Endodermal cell (in vitro differentiated cells): ENCODE results near the gene ABLIM2. TPM values are rescaled to one million over a fixed set of nuclear protein-coding genes. Genes with fewer than 3 reads are reported as not detected.
A peak's percentile ranks its signal among the peaks of the same experiment; 100 is the strongest.

ENCODE experiments used
- DNase-seq: peaks from one replicate; pipeline ENCODE4 v3.0.0-alpha.2; 2017
- H3K27ac ChIP-seq: 2 replicates; pipeline ENCODE4 v1.5.1; 2013; ENCODE audit warnings: mild to moderate bottlenecking, low read depth, low read length, moderate library complexity
- H3K27me3 ChIP-seq: 2 replicates; pipeline ENCODE4 v1.6.1; 2013; ENCODE audit warnings: mild to moderate bottlenecking, low read length, moderate library complexity; ENCODE audit not compliant: insufficient read depth, control insufficient read depth, poor library complexity, severe bottlenecking
- H3K36me3 ChIP-seq: 2 replicates; pipeline ENCODE4 v1.7.0; 2013; ENCODE audit warnings: mild to moderate bottlenecking, low read length, moderate library complexity; ENCODE audit not compliant: control insufficient read depth, insufficient read depth
- H3K4me1 ChIP-seq: one replicate; pipeline ENCODE4 v1.7.0; 2013; ENCODE audit warnings: low read length; ENCODE audit not compliant: control insufficient read depth, insufficient read depth
- H3K4me3 ChIP-seq: 2 replicates; pipeline ENCODE4 v1.5.1; 2013; ENCODE audit warnings: mild to moderate bottlenecking, low read length, moderate library complexity
- H3K9ac ChIP-seq: 2 replicates; pipeline ENCODE4 v1.6.1; 2013; ENCODE audit warnings: mild to moderate bottlenecking, low read length, moderate library complexity; ENCODE audit not compliant: poor library complexity, severe bottlenecking; ENCODE audit errors: extremely low read depth
- H3K9me3 ChIP-seq: 2 replicates; pipeline ENCODE4 v1.6.1; 2013; ENCODE audit warnings: mild to moderate bottlenecking, low read length, moderate library complexity; ENCODE audit not compliant: control insufficient read depth
- H3K27ac Mint-ChIP-seq: 2 replicates; pipeline ENCODE4 v1.8.0; 2020; ENCODE audit warnings: mixed read lengths
- H3K27me3 Mint-ChIP-seq: 2 replicates; pipeline ENCODE4 v1.8.0; 2021; ENCODE audit warnings: mild to moderate bottlenecking, mixed read lengths; ENCODE audit not compliant: insufficient read depth
- H3K36me3 Mint-ChIP-seq: 2 replicates; pipeline ENCODE4 v1.8.0; 2020; ENCODE audit warnings: low read depth, mixed read lengths
- H3K4me1 Mint-ChIP-seq: 2 replicates; pipeline ENCODE4 v1.8.0; 2020; ENCODE audit warnings: mixed read lengths
- H3K4me3 Mint-ChIP-seq: 2 replicates; pipeline ENCODE4 v1.8.0; 2020; ENCODE audit warnings: mild to moderate bottlenecking, moderate library complexity, mixed read lengths
- H3K9me3 Mint-ChIP-seq: 2 replicates; pipeline ENCODE4 v1.8.0; 2020; ENCODE audit warnings: mild to moderate bottlenecking, mixed read lengths
- WGBS, 2 experiments: methylation state at CpG; one replicate each; pipeline versions ENCODE4 v1.1.5 to v1.1.7; 2013; ENCODE audit warnings: missing lambda C conversion rate in 2 of 2, mixed read lengths in 1 of 2; ENCODE audit not compliant: insufficient coverage in 1 of 2, insufficient read length in 1 of 2; 5-methylcytosine and 5-hydroxymethylcytosine counted together
- total RNA-seq, 2 donors: library from RNA; stranded (reverse); fragmentation: NEBNext Ultra II Directional in 1 of 2; extraction: Animal tissue kit (Norgen Biotek cat#: 25700) in 1 of 2; gene quantifications; 2 replicates in 1 of 2; 3 replicates in 1 of 2; pipeline ENCODE4 v1.2.1, GENCODE V29; 2021
- TF ChIP-seq, protein P1 (sequence below): fragments of 200-600 bp; sonication (generic); conservative IDR thresholded peaks from 2 replicates; pipeline ENCODE4 v1.5.0; 2021; ENCODE audit warnings: antibody characterized with exemption, mild to moderate bottlenecking

Gene ABLIM2
- total RNA-seq, 2 donors from 2014 or later, result 0.35 to 1.6 TPM

- Histone ChIP-seq H3K27ac (no peak overlapping the region), H3K4me3 (no peak overlapping the region), H3K9me3 (no peaks in the 10 kb centered on the region), H3K27me3 (no peaks in the 10 kb centered on the region), H3K9ac (no peak overlapping the region), H3K4me1 (no peaks in the 10 kb centered on the region), H3K36me3 (no peaks in the 10 kb centered on the region)
- Mint-ChIP-seq H3K4me1 (no peaks in the 10 kb centered on the region), H3K27me3 (no peaks in the 10 kb centered on the region), H3K36me3 (no peaks in the 10 kb centered on the region), H3K27ac (no peak overlapping the region), H3K4me3 (no peak overlapping the region), H3K9me3 (no peaks in the 10 kb centered on the region)
- 70 to 73% methylated on average over 2 to 23 of the region's 23 CpGs for WGBS, 2 experiments
- TF ChIP-seq, protein P1, sequence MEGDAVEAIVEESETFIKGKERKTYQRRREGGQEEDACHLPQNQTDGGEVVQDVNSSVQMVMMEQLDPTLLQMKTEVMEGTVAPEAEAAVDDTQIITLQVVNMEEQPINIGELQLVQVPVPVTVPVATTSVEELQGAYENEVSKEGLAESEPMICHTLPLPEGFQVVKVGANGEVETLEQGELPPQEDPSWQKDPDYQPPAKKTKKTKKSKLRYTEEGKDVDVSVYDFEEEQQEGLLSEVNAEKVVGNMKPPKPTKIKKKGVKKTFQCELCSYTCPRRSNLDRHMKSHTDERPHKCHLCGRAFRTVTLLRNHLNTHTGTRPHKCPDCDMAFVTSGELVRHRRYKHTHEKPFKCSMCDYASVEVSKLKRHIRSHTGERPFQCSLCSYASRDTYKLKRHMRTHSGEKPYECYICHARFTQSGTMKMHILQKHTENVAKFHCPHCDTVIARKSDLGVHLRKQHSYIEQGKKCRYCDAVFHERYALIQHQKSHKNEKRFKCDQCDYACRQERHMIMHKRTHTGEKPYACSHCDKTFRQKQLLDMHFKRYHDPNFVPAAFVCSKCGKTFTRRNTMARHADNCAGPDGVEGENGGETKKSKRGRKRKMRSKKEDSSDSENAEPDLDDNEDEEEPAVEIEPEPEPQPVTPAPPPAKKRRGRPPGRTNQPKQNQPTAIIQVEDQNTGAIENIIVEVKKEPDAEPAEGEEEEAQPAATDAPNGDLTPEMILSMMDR, result no peak
- peak; percentile 59 for DNase-seq
These were observed 86.8 kb downstream of the ABLIM2 start for GRCh38 chr4:8071766-8072165.

DNA sequence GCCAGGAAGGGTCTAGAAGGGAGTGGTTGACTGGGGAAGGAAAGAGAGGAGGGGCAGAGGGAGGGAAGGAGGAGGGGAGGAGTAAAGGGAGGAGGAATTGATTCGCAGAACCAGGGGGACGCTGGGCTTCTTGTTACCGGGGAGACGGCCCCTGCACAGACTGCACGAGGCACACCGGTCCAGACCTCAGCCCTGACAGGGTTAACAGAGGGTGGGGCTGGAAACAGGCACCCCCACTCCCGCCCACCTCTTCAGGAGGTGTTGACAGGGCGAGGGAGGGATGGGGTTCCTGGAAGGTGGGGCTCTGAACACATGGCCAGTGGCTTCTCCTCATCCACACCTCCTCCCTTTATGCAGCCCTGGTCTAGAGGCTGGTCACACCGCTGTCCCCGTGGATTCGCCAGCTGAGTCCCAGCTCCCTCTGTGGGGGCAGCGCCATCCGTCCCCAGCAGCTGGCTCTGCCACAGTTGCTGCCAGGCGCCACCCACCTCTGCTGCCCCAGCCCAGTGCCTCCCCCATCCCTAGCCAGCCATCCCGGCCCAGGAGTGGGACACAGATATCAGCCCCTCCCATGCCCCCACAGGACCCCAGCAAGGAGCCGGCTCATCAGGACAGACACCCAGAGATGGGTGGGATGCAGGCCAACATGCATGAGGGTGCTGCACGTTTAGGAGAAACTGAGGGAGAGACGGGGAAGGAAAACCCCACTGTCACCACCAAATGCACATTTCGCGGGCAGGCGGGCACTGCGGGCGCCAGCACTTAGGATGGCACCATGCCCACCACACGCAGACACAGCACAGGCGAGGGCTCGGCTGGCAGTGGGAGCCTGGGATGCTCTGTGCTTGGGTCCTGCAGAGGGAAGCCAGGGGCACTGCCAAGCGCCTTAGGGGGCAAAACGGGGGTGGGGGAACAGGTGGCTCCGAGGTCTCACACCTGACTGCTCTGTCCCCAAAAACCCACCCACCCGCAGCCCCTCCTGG lies 87.6 kb downstream of the ABLIM2 start:
- TF ChIP-seq, protein P1, result no peak
- no peak overlapping the region for H3K4me3 Mint-ChIP-seq
- no peaks in the 10 kb centered on the region for H3K36me3 Mint-ChIP-seq
- no peaks in the 10 kb centered on the region for H3K4me1 ChIP-seq
- H3K27me3 Mint-ChIP-seq, result no peaks in the 10 kb centered on the region
- H3K9ac ChIP-seq, result no peak overlapping the region
- H3K9me3 Mint-ChIP-seq, result no peaks in the 10 kb centered on the region
- peak; percentile 73 for DNase-seq
- no peak overlapping the region for H3K4me3 ChIP-seq
- 63 to 81% methylated on average over 17 to 30 of the region's 30 CpGs for WGBS, 2 experiments
- no peak overlapping the region for H3K27ac Mint-ChIP-seq
- H3K9me3 ChIP-seq, result no peaks in the 10 kb centered on the region
- H3K27me3 ChIP-seq, result no peaks in the 10 kb centered on the region
- H3K36me3 ChIP-seq, result no peaks in the 10 kb centered on the region
- H3K4me1 Mint-ChIP-seq, result no peaks in the 10 kb centered on the region
- H3K27ac ChIP-seq, result no peak overlapping the region

DNA sequence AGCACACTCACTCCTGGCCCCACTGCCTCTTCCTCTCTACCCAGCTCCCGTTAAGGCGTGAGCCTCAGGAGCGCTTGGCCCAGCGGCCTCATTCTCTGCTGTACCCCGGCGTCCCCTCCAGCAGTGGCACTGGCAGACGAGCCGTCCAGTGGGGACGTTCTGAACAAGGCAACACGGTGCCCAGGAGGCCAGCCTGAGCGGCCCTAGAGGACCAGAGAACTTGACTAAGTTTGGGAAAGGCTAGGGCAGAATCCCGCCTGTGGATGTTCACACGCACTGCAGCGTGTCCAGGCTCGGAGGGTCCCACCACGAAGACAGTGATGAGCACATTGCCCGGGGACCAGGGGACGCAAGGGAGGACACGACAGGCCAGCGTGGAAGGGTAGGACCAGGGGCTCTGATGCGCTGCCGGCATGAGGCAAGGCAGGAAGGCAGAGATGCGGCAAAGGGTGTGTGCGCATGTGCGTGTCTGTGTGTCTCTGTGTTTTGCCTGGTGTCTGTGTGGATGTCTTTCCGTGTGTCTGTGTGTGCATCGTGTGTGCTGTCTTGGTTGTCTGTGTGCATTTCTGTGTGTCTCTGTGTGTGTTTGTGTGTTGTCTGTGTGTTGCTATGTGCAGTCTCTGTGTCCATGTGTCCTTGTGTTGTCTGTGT lies 89.4 kb downstream of the ABLIM2 start:
- Histone ChIP-seq H3K9me3 (peaks cover 9% of the 10 kb centered on the region), H3K9ac (no peak overlapping the region), H3K27me3 (no peaks in the 10 kb centered on the region), H3K27ac (no peak overlapping the region), H3K36me3 (no peaks in the 10 kb centered on the region), H3K4me3 (no peak overlapping the region), H3K4me1 (no peaks in the 10 kb centered on the region)
- WGBS, 2 experiments, result 93 to 94% methylated on average over 23 to 27 of the region's 27 CpGs
- H3K4me1 Mint-ChIP-seq, result no peaks in the 10 kb centered on the region
- H3K27me3 Mint-ChIP-seq, result no peaks in the 10 kb centered on the region
- H3K36me3 Mint-ChIP-seq, result no peaks in the 10 kb centered on the region
- no peak overlapping the region for H3K4me3 Mint-ChIP-seq
- H3K27ac Mint-ChIP-seq, result no peak overlapping the region
- DNase-seq, result peak; percentile 44
- H3K9me3 Mint-ChIP-seq, result peaks cover 15% of the 10 kb centered on the region
- TF ChIP-seq, protein P1, result no peak
